Calu3 (cell line): ENCODE results near the gene NDE1. TPM values are rescaled to one million over a fixed set of nuclear protein-coding genes. Genes with fewer than 3 reads are reported as not detected.

Experiments used
- BruUV-seq: library from RNA; stranded (reverse); fragments of 400-500 nt; replicated peaks from 2 replicates; lab custom pipeline; 2021; lab: Mats Ljungman, UMichigan
- CTCF ChIA-PET: fragments of 300-600 bp; sonication (Branson Sonifier 250); formaldehyde crosslinking; loops from one replicate; lab custom pipeline; 2022; ENCODE audit warnings: antibody characterized with exemption; lab: Charles Lee
- DNase-seq: peaks from one replicate; pipeline ENCODE4 v3.0.0; 2022
- H3K27ac Mint-ChIP-seq: one replicate; pipeline ENCODE4 v1.8.0; 2022; ENCODE audit warnings: mixed read lengths; ENCODE audit not compliant: unreplicated experiment
- H3K27me3 Mint-ChIP-seq: one replicate; pipeline ENCODE4 v1.8.0; 2022; ENCODE audit warnings: mixed read lengths; ENCODE audit not compliant: unreplicated experiment
- H3K36me3 Mint-ChIP-seq: one replicate; pipeline ENCODE4 v1.8.0; 2022; ENCODE audit warnings: mild to moderate bottlenecking, moderate library complexity, mixed read lengths; ENCODE audit not compliant: insufficient read depth, unreplicated experiment
- H3K4me1 Mint-ChIP-seq: one replicate; pipeline ENCODE4 v1.8.0; 2022; ENCODE audit warnings: mild to moderate bottlenecking, low read depth, mixed read lengths; ENCODE audit not compliant: unreplicated experiment
- H3K4me3 Mint-ChIP-seq: one replicate; pipeline ENCODE4 v1.8.0; 2022; ENCODE audit warnings: mild to moderate bottlenecking, low read depth, moderate library complexity, mixed read lengths; ENCODE audit not compliant: unreplicated experiment
- H3K9me3 Mint-ChIP-seq: one replicate; pipeline ENCODE4 v1.8.0; 2022; ENCODE audit warnings: low read depth, mixed read lengths; ENCODE audit not compliant: unreplicated experiment
- intact Hi-C: fragments of 100-400 bp; cut with micrococcal nuclease; formaldehyde crosslinking; loops from one replicate; pipeline ENCODE4 v1.10.0; 2022; ENCODE audit not compliant: unreplicated experiment
- total RNA-seq: library from RNA; stranded (reverse); gene quantifications from 2 replicates; pipeline ENCODE4 v1.2.3, GENCODE V29; 2022
- TF ChIP-seq, protein P1 (sequence below): fragments of 200-600 bp; IDR thresholded peaks from one replicate; pipeline ENCODE4 v1.8.0; 2022; ENCODE audit warnings: antibody characterized with exemption; ENCODE audit not compliant: unreplicated experiment

NDE1 gene
- total RNA-seq, 1 experiment from 2014 or later: 71.1 TPM

DNA sequence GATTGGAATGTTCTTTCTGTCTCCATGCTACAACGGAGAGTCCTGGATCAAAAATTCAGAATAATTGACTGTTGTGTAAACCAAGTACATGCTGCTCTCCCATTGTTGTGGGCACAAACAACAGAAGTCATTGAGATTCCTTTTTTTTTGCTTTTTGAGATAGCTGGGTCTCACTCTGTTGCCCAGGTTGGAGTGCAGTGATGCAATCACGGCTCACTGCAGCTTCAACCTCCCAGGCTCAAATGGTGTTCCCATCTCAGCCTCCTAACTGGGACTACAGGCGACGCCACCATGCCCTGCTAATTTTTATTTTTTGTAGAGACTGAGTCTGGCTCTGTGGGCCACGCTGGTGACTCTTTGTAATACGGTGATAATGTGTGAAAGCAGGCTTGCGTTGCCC, 24.5 kb downstream of the NDE1 start:
- CTCF ChIA-PET: no interaction called here
- Mint-ChIP-seq H3K27me3 (no peaks in the 10 kb centered on the region), H3K36me3 (peaks cover 11% of the 10 kb centered on the region), H3K4me1 (no peaks in the 10 kb centered on the region), H3K4me3 (no peak overlapping the region), H3K9me3 (no peaks in the 10 kb centered on the region), H3K27ac (no peak overlapping the region)
- no TSS peak for BruUV-seq
- intact Hi-C loops: no loop called here
- no peak for DNase-seq
- TF ChIP-seq, protein P1, sequence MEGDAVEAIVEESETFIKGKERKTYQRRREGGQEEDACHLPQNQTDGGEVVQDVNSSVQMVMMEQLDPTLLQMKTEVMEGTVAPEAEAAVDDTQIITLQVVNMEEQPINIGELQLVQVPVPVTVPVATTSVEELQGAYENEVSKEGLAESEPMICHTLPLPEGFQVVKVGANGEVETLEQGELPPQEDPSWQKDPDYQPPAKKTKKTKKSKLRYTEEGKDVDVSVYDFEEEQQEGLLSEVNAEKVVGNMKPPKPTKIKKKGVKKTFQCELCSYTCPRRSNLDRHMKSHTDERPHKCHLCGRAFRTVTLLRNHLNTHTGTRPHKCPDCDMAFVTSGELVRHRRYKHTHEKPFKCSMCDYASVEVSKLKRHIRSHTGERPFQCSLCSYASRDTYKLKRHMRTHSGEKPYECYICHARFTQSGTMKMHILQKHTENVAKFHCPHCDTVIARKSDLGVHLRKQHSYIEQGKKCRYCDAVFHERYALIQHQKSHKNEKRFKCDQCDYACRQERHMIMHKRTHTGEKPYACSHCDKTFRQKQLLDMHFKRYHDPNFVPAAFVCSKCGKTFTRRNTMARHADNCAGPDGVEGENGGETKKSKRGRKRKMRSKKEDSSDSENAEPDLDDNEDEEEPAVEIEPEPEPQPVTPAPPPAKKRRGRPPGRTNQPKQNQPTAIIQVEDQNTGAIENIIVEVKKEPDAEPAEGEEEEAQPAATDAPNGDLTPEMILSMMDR: no peak

DNA sequence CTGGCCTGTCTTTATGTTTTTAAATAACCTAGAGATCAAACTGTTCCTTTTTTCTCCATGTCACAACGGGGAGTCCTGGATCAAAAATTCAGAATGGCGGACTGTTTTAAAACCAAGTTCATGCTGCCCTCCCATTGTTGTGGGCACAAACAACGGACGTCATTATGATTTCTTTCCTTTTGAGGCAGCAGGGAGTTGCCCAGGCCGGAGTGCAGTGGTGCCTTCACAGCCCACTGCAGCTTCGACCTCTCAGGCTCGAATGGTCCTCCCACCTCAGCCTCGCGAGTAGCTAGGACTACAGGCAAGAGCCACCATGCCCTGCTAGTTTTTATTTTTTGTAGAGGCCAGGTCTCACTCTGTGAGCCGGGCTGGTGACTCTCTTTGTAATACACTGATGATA, 26.5 kb downstream of the NDE1 start:
- CTCF ChIA-PET: no interaction called here
- no peaks in the 10 kb centered on the region for H3K27me3 Mint-ChIP-seq
- no peak for DNase-seq
- H3K36me3 Mint-ChIP-seq: peaks cover 15% of the 10 kb centered on the region
- H3K4me1 Mint-ChIP-seq: no peaks in the 10 kb centered on the region
- H3K9me3 Mint-ChIP-seq: no peaks in the 10 kb centered on the region
- no peak overlapping the region for H3K27ac Mint-ChIP-seq
- BruUV-seq: no TSS peak
- H3K4me3 Mint-ChIP-seq: no peak overlapping the region
- TF ChIP-seq, protein P1: no peak
- intact Hi-C loops: no loop called here

DNA sequence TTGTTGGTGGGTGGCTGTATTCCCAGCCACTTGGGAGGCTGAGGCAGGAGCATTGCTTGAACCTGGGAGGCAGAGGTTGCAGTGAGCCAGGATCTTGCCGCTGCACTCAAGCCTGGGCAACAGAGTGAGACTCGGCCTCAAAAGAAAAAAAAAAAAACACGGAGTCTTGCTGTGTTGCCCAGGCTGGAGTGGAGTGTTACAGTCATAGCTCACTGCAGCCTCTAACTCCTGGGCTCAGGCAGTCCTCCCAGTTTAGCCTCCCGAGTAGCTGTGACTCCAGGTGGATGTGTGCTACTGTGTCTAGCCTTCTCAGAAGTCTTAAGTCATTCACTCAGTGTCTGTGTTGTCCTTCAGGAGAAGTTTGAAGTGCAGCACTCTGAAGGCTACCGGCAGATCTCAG, 27.4 kb downstream of the NDE1 start:
- H3K4me3 Mint-ChIP-seq: no peak overlapping the region
- CTCF ChIA-PET: interaction anchor here (0.6 kb wide), 1 partner anchor 266 kb away, joined by 3 read pairs; no protein-coding TSS in a partner anchor
- no peaks in the 10 kb centered on the region for H3K27me3 Mint-ChIP-seq
- H3K36me3 Mint-ChIP-seq: peaks cover 21% of the 10 kb centered on the region
- no peak for DNase-seq
- intact Hi-C loops: no loop called here
- TF ChIP-seq, protein P1: no peak
- BruUV-seq: no TSS peak
- H3K4me1 Mint-ChIP-seq: no peaks in the 10 kb centered on the region
- H3K9me3 Mint-ChIP-seq: no peaks in the 10 kb centered on the region
- H3K27ac Mint-ChIP-seq: no peak overlapping the region

DNA sequence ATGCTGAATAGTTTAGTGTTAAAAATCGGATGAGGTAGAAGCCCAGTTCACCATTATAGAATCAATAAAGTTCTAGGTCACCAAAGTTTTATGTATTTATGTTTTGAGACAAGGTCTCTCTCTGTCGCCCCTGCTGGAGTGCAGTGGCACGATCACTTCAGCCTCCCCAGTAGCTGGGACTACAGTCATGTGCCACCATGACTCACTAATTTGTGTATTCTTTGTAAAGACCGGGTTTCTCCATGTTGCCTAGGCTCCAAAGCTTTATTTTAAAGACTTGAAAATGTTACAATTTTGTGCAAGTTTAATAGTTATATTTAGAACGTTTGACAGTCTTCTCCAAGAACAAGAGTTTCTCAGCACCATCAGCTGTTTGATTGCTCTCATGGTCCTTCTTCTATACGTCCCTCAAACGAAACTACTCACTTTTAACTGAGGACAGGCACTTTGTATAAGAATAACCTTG, 32.1 kb downstream of the NDE1 start:
- DNase-seq: peak; percentile 69
- Mint-ChIP-seq H3K4me1 (no peaks in the 10 kb centered on the region), H3K27me3 (no peaks in the 10 kb centered on the region), H3K4me3 (no peak overlapping the region), H3K9me3 (no peaks in the 10 kb centered on the region), H3K36me3 (peaks cover 21% of the 10 kb centered on the region), H3K27ac (peak overlapping the region; percentile 30)
- CTCF ChIA-PET: interaction anchor here (0.6 to 0.9 kb wide), 2 partner anchors 40 to 91 kb away, joined by 3 to 4 read pairs; no protein-coding TSS in a partner anchor
- intact Hi-C loops: loop anchor here (10.0 kb wide), 1 partner anchor 57 kb away; no protein-coding TSS in a partner anchor
- TF ChIP-seq, protein P1: peak; percentile 53
- BruUV-seq: no TSS peak
